NCI-H526 (cell line): ENCODE results near the gene CFAP97D2.
A peak's percentile ranks its signal among the peaks of the same experiment; 100 is the strongest.
"Not testable (repeated sequence)": the region's sequence is repeated elsewhere in the genome, so short reads cannot be mapped to it uniquely, and the experiment has no call there.

Source experiments
- DNase-seq, 2 experiments: peaks; one replicate each; lab custom pipeline; 2025; lab: John Stamatoyannopoulos, UW

Gene CFAP97D2

GRCh38 chr13:114179087-114179658 lies at the start of gene CFAP97D2:
Gene CFAP97D2, plus strand, starts transcription at chr13:114179257. Its CDS starts 74 bp downstream, at chr13:114179331.
- no peak for DNase-seq

- no peak for DNase-seq
These were observed 49.4 kb upstream of the CFAP97D2 start for GRCh38 chr13:114129649-114130062.

- DNase-seq = no peak
These were observed 48.8 kb upstream of the CFAP97D2 start for GRCh38 chr13:114130131-114130836.

GRCh38 chr13:114130837-114131582 lies 48.0 kb upstream of the CFAP97D2 start:
- peak; percentile 48 to 83 for DNase-seq

GRCh38 chr13:114131583-114132418 lies 47.3 kb upstream of the CFAP97D2 start:
- DNase-seq = peak in 1 of 2 experiments; percentile 77

- DNase-seq = peak; percentile 37 to 95
These were observed 46.5 kb upstream of the CFAP97D2 start, which contains the start of gene RASA3 for GRCh38 chr13:114132419-114133121. Gene RASA3, minus strand, starts transcription at chr13:114132623. Its CDS starts 134 bp downstream, at chr13:114132489.

- not testable (repeated sequence) for DNase-seq
These were observed 45.9 kb upstream of the CFAP97D2 start for GRCh38 chr13:114133126-114133525.

- not testable (repeated sequence) for DNase-seq
These were observed 45.5 kb upstream of the CFAP97D2 start for GRCh38 chr13:114133552-114133951.

GRCh38 chr13:114134111-114134943 lies 44.7 kb upstream of the CFAP97D2 start:
- DNase-seq = peak in 1 of 2 experiments; percentile 68

- no peak for DNase-seq
These were observed 44.0 kb upstream of the CFAP97D2 start for GRCh38 chr13:114134944-114135610.

- DNase-seq = no peak
These were observed 43.3 kb upstream of the CFAP97D2 start for GRCh38 chr13:114135731-114136171.

- DNase-seq = no peak
These were observed 42.5 kb upstream of the CFAP97D2 start for GRCh38 chr13:114136576-114136975.

GRCh38 chr13:114140131-114140905 lies 38.7 kb upstream of the CFAP97D2 start:
- peak in 1 of 2 experiments; percentile 46 for DNase-seq

- DNase-seq = peak in 1 of 2 experiments; percentile 57
These were observed 38.2 kb upstream of the CFAP97D2 start for GRCh38 chr13:114140906-114141250.

- DNase-seq = no peak
These were observed 37.6 kb upstream of the CFAP97D2 start for GRCh38 chr13:114141261-114141996.

- DNase-seq = no peak
These were observed 36.9 kb upstream of the CFAP97D2 start for GRCh38 chr13:114142137-114142550.

- DNase-seq = peak; percentile 84 to 89
These were observed 36.2 kb upstream of the CFAP97D2 start for GRCh38 chr13:114142640-114143490.
